Heart right ventricle (tissue), 16 donors: Measurements from ENCODE around the gene OR51B4. TPM values are rescaled to one million over a fixed set of nuclear protein-coding genes. Genes with fewer than 3 reads are reported as not detected.

ENCODE experiments used
- ATAC-seq, 8 donors: fragments of 200-7000 bp; cut with Tn5 transposase; one replicate each; pipeline ENCODE4 v1.9.1; 2020; ENCODE audit warnings: mild to moderate bottlenecking in 8 of 8, moderate library complexity in 8 of 8, moderate number of reproducible peaks in 1 of 8
- DNase-seq, 2 donors: peaks; one replicate each; pipeline ENCODE4 v3.0.0-alpha.2; 2020
- H3K27ac ChIP-seq, 10 donors: fragments of 200-600 bp; sonication (generic) in 2 of 10; one replicate each; pipeline versions ENCODE4 v1.5.0 to v1.8.0; 2020 to 2022; ENCODE audit warnings: mild to moderate bottlenecking in 3 of 10
- H3K27me3 ChIP-seq, 7 donors: fragments of 200-600 bp; one replicate each; pipeline ENCODE4 v1.8.0; 2021 to 2022; ENCODE audit warnings: mild to moderate bottlenecking in 2 of 7
- H3K36me3 ChIP-seq, 9 donors: fragments of 200-600 bp; sonication (generic) in 1 of 9; one replicate each; pipeline versions ENCODE4 v1.5.0 to v1.8.0; 2020 to 2022; ENCODE audit warnings: mild to moderate bottlenecking in 2 of 9
- H3K4me1 ChIP-seq, 9 donors: fragments of 200-600 bp; sonication (generic) in 1 of 9; one replicate each; pipeline versions ENCODE4 v1.5.0 to v1.8.0; 2020 to 2022; ENCODE audit warnings: mild to moderate bottlenecking in 4 of 9
- H3K4me3 ChIP-seq, 10 donors: fragments of 200-600 bp; sonication (generic) in 2 of 10; one replicate each; pipeline versions ENCODE4 v1.5.0 to v1.8.0; 2020 to 2022; ENCODE audit warnings: mild to moderate bottlenecking in 7 of 10, moderate library complexity in 2 of 10
- H3K9me3 ChIP-seq, 11 donors: fragments of 200-600 bp in 10 of 11; sonication (generic) in 2 of 11; one replicate each; pipeline versions ENCODE4 v1.5.0 to v1.8.0; 2013 to 2022; ENCODE audit warnings: mild to moderate bottlenecking in 2 of 11, control low read depth in 1 of 11, moderate library complexity in 1 of 11
- CTCF ChIP-seq, 9 donors: fragments of 200-600 bp; sonication (generic) in 2 of 9; IDR thresholded peaks; one replicate each; pipeline versions ENCODE4 v1.5.0 to v1.8.0; 2021 to 2022; ENCODE audit warnings: antibody characterized with exemption in 9 of 9, mild to moderate bottlenecking in 5 of 9, moderate library complexity in 1 of 9
- WGBS, 2 donors: extraction: QIAGEN DNeasy Blood & Tissue Kit; methylation state at CpG; one replicate each; pipeline ENCODE4 v1.1.7; 2013; ENCODE audit warnings: inconsistent platforms in 1 of 2; 5-methylcytosine and 5-hydroxymethylcytosine counted together
- intact Hi-C, 10 donors: fragments of 100-400 bp; cut with DNase I; formaldehyde crosslinking; loops; one replicate each; pipeline versions ENCODE4 v1.11.1 to v1.14.2; 2022
- long read RNA-seq, 3 donors: library from polyadenylated mRNA; unstranded; transcript quantifications; one replicate each; pipeline ENCODE4 v2.0.0, GENCODE V29; 2020 to 2021
- polyA plus RNA-seq, 2 donors: library from polyadenylated mRNA; stranded (reverse); fragments of 200-250 nt; gene quantifications; one replicate each; pipeline ENCODE4 v1.2.3, GENCODE V29; 2013
- total RNA-seq, 10 donors: library from RNA; stranded (reverse); fragmentation: NEBNext Ultra II Directional in 3 of 10; extraction: Animal tissue kit (Norgen Biotek cat#: 25700) in 3 of 10; gene quantifications; one replicate each; pipeline versions ENCODE4 v1.2.1 to v1.2.4, GENCODE V29; 2021 to 2023
- donor health status: Arrhythmogenic right ventricular cardiomyopathy.
- donor health status: ischemic (EF 13 %, LVEDD 7.1; RV severe dilation, severe dysfunction).
- donor health status: healthy with polysubstance abuse.
- donor health status: DM: no; HTN: yes; CAD: no.
- donor health status: DM: no; HTN: no; CAD: no.
- donor health status: ischemic (EF 25% LVEDD 6.9; RV normal size, moderate dysfunction).
- donor health status: ischemic (EF 25% LVEDD 5.7; RV mildly dilated, moderate dysfunction).
- donor health status: healthy.
- donor health status: DM: yes; HTN: yes; CAD: no.
- donor health status: Ischemic cardiomyopathy.
- donor health status: ischemic (EF 35%, LVEDD 5.7; RV mildly dilated, moderate dysfunction).
- donor health status: nonischemic (EF 11% LVEDD 7.7; RV severe dilation, severe dysfunction).
- donor health status: DM: yes; HTN: yes; CAD: no.
- donor health status: PGD.
- donor health status: ischemic (EF 29% LVEDD 5.4; RV normal size, mild dysfunction).
- donor health status: nonischemic (EF 23%, LVEDD 6.1; RV moderate dilation, normal function).

Gene OR51B4
- total RNA-seq (not detected), polyA plus RNA-seq (not detected)
- long read RNA-seq, donor 1: 0 reads
- long read RNA-seq, donor 2: 0 reads
- long read RNA-seq, donor 3: 0 reads

GRCh38 chr11:5301846-5302245, at the start of gene OR51B4:
Gene OR51B4 (minus strand): TSS chr11:5301946. CDS start chr11:5301946, 0 bp downstream.
- no peaks in the 10 kb centered on the region for H3K36me3 ChIP-seq
- no peak within 1 kb of the TSS for H3K4me3 ChIP-seq
- ATAC-seq (no peak), DNase-seq (no peak)
- WGBS, 2 donors: 88 to 95% methylated on average over 2 of the region's 2 CpGs
- intact Hi-C loops: no loop called here
- no peaks in the 10 kb centered on the region for H3K9me3 ChIP-seq
- H3K27me3 ChIP-seq: no peaks in the 10 kb centered on the region
- H3K4me1 ChIP-seq: no peaks in the 10 kb centered on the region
- no peak within 1 kb of the TSS for H3K27ac ChIP-seq
- no peak for TF ChIP-seq CTCF (IDR thresholded peaks at IDR 0.05)

- no peaks in the 10 kb centered on the region for H3K9me3 ChIP-seq
- ATAC-seq (no peak), DNase-seq (no peak)
- no peak for TF ChIP-seq CTCF (IDR thresholded peaks at IDR 0.05)
- H3K27ac ChIP-seq: no peak within 1 kb of the TSS
- H3K4me3 ChIP-seq: no peak within 1 kb of the TSS
- H3K36me3 ChIP-seq: no peaks in the 10 kb centered on the region
- WGBS, 2 donors: 67 to 79% methylated on average over 1 of the region's 1 CpG
- H3K27me3 ChIP-seq: no peaks in the 10 kb centered on the region
- no peaks in the 10 kb centered on the region for H3K4me1 ChIP-seq
- intact Hi-C loops: no loop called here
Measured at GRCh38 chr11:5351208-5351607, 49.5 kb upstream of the OR51B4 start, which contains the start of gene OR51B6. Gene OR51B6 (plus strand): TSS chr11:5351508. CDS start chr11:5351508, 0 bp downstream.

- Histone ChIP-seq H3K27ac (no peak overlapping the region), H3K27me3 (no peaks in the 10 kb centered on the region), H3K9me3 (no peaks in the 10 kb centered on the region), H3K4me3 (no peak overlapping the region), H3K4me1 (no peaks in the 10 kb centered on the region), H3K36me3 (no peaks in the 10 kb centered on the region)
- ATAC-seq (no peak), DNase-seq (no peak)
- intact Hi-C loops: no loop called here
- WGBS, 2 donors: 45 to 48% methylated on average over 1 of the region's 1 CpG
- no peak for TF ChIP-seq CTCF (IDR thresholded peaks at IDR 0.05)
Measured at GRCh38 chr11:5349550-5349949, 47.8 kb upstream of the OR51B4 start.

- Histone ChIP-seq H3K27ac (no peak overlapping the region), H3K4me1 (no peaks in the 10 kb centered on the region), H3K4me3 (no peak overlapping the region), H3K27me3 (no peaks in the 10 kb centered on the region), H3K9me3 (no peaks in the 10 kb centered on the region), H3K36me3 (no peaks in the 10 kb centered on the region)
- 17 to 20% methylated on average over 3 of the region's 3 CpGs for WGBS, 2 donors
- TF ChIP-seq CTCF (IDR thresholded peaks at IDR 0.05): no peak
- intact Hi-C loops: no loop called here
- DNase-seq (no peak), ATAC-seq (no peak)
Measured at GRCh38 chr11:5348551-5349194, 46.9 kb upstream of the OR51B4 start.
